Non-pigmented ciliary epithelial cell (primary cell): ENCODE data around the gene TBXAS1.

Experiments
- DNase-seq: peaks from one replicate; pipeline ENCODE4 v3.0.0-alpha.2; 2010; ENCODE audit warnings: low read depth

Gene TBXAS1

DNA sequence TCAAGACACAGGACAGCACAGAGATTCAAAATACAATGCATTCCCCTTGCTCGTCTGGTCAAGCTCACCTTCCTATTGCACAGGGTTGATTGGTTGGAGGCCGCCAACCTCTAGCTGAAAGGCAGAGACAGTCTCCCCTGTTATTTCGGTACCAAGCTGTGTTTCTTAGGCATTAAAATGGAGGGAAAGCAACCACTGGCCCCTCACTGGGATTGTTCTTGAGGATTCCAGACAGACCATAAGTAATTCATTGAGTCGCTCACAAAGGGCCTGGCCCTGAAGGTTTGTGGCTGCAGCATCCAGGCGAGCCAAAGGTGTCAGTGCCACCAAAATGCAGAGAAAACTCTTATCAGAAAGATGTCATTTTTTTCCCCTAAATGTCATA is 152.4 kb downstream of the TBXAS1 start:
- DNase-seq, result no peak

DNA sequence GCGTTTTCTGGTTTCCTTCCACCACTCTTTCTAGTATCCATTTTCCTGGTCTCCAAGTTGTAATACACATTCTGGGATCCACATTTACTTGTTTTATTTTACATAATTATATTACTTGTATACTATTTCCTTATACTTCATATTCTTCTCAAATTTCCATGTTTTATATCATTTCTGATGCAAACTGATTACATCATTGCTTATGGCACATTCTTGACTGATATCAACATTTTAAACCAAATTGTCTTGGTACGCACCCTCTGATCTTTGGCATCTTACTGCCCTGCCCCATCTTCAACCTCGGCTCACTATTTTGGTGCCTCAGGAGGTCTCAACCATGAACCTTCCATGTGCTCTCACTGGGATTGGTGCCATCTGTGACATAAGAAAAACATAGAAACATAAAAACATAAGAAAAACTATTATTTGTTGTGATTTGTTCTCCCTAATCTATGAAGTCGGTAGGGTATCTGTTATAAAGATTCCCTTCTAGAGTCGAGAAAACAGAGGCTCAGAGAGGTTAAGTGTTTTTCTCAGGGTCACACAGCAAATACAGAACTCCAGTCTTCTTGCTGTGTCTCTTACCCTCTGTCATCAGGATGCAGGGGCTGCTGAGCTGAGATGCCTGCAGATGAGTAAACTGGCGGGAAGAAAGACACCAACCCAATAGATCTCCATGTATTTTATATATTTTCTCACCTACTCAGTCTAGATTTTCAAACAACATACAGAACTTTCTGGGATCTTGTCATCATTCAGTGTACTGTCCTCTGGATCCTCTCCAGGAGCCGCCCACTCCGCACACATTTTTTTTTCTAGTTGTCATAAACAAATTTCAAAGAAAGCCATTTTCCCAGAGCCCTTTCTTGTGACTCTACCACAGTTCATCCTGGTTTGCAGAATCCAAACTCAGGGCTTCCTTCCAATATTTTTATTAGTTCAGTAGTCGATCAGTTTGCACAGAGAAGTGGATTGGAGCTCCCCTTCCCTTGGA is 154.2 kb downstream of the TBXAS1 start:
- DNase-seq, result no peak

GRCh38 chr7:139984642-139985539 is 155.8 kb downstream of the TBXAS1 start:
- DNase-seq, result no peak

- DNase-seq, result no peak
Observed at GRCh38 chr7:139985811-139986210, 156.7 kb downstream of the TBXAS1 start.

GRCh38 chr7:139987691-139988516 is 158.8 kb downstream of the TBXAS1 start:
- no peak for DNase-seq

- DNase-seq, result no peak
Observed at GRCh38 chr7:139989366-139990141, 160.5 kb downstream of the TBXAS1 start.

DNA sequence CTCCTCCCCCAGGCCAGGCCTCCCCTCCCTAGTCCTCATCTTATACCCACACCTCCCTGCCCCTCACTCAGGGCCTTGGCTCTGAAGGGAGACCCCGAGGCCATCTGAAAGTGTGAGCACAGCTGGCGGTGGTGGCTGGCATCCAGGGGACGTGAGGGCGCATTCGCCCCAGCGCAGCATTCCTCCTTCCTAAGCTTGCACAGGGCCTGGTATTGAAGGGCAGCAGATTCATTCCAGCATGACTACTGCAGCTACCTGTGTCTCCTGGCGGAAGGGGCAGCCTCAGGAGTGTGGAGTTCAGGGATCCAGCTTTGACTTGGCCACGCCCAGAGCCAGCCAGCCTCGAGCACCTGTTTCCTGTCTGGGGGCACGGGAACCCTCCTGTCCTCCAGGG is 161.1 kb downstream of the TBXAS1 start:
- DNase-seq, result no peak

GRCh38 chr7:139990571-139991268 is 161.7 kb downstream of the TBXAS1 start:
- DNase-seq, result no peak

DNA sequence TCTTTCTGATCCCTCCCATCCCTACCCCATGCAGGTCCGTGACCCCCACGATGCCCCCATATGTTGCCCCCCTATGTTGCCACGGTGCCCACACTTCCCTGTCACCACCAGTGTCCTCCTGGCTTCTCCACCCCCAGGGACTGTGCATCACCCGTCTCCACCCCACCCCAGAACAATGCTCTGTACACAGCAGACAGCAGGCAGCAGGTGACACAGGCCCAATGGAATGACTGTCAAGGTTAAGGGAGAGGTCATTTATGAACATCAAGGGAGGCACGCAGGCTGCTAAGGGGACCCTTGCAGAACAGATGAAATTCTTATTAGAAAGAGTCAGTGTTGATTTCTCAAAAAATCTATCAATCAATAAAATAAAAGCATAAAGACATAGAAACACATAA is 162.2 kb downstream of the TBXAS1 start:
- DNase-seq, result no peak

GRCh38 chr7:139991911-139992310 is 162.8 kb downstream of the TBXAS1 start:
- no peak for DNase-seq

- DNase-seq, result no peak
Observed at GRCh38 chr7:139992353-139993044, 163.4 kb downstream of the TBXAS1 start.

DNA sequence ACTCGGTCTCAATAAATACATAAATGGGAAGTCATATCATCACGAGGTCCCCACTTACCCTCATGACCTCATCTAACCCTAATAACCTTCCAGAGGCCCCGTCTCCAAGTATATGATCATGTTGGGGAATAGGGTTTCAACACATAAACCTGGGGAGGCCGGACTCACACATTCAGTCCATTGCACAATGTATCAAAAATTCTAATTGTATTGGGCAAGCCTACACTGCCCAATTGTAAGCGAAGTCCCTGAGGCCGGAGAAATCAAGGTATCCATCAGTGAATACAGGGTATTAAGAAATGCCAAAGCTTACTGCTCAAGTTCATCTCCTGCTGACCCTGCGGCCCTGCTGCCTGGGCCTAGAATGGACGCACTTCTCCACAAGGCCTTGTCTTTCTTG is 164.1 kb downstream of the TBXAS1 start:
- DNase-seq, result no peak

DNA sequence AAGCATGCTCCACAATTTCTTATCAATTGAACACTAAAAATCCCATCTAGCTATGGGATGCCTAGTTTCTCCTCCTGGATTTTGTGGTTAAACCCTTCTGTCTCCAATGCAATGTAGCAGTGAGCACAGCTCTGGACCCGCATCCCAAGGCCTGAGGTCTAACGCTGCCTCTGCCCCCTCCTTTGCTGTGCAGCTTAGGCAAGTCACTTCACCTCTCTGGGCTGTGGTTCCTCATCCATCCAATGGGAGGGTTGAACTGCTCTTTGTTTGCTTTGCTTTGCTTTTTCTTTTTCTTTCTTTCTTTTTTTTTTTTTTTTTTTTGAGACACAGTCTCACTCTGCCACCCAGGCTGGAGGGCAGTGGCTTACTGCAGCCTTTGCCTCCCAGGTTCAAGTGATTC is 164.5 kb downstream of the TBXAS1 start:
- no peak for DNase-seq

DNA sequence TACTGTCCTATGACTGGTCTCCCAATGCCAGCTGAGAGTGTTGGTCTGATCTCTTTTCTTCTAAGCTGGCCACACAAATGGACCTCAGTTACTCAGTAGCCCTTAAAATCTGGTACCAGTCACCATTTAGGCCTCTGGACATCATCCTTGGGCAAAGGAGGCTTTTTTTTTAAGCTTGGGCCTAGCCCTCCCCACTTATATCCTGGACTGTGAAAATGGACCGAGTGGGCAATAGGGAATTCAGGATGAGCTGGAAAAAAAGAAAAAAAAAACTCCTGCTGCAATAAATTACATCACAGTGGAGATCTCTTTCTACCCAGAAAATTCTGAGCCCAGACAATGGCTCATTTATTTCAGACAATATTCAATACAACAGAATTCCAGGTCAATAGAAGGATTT is 165.3 kb downstream of the TBXAS1 start:
- DNase-seq, result no peak

DNA sequence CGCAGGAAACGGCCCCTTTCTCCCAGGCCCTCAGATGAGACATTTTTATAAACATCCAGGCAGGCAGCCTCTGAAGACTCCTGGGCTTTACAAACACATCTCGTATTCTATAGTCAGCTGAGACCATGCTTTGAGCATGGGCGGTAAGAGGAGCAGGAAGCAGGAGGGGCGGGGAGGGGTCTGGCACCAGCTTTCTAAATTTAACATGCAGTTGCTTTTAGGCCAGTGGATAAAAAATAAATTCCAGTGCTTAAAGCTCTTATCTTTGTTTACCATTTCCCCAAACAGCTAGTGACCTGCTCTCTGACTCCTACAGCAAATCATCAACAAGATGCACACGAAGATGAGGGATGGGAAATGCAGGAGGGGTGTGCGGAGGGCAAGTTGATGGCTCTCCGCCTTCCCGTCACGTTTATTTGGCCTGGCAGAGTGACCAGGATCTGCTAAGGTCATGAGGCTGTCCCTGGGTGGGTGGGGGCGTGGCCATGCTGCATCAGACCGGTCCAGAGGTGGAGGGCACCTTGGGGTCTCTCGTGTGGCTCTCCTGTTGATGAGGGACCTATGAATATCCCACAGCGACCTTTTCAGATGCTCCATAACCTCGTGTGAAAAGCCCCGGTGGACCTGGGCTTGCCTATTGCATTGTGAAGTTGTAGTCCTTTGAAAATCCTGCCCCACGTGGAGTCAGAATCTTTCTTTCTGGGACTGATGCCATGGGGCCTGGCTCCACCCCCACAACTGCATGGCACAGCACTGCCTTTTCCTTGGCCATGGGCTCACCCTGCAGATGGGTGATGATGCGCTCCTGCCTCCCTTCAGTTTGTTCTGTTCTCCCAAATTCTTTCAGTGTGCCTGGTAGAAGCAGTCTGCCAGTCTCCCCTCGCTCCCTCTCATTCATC is 166.2 kb downstream of the TBXAS1 start:
- no peak for DNase-seq

DNA sequence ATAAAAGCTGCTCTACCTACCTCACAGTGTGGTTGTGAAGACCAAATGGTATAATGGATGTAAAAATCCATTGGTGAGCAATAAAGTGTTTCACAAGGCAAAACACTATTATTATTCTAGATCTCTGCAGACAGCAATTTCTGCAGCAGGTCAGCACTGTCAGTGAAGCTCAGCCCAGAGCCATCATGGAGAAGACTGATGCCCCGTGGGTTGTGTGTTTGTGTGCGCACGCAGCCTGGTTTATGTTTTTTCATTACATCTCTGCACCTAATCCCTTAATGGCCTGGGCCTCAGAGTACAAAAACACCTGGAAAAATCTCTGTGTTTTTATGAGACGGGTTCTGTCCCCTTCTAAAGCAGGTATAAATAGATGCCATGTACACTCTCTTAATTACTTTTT is 169.5 kb downstream of the TBXAS1 start:
- no peak for DNase-seq

- DNase-seq, result no peak
Observed at GRCh38 chr7:139999516-139999915, 170.5 kb downstream of the TBXAS1 start.

DNA sequence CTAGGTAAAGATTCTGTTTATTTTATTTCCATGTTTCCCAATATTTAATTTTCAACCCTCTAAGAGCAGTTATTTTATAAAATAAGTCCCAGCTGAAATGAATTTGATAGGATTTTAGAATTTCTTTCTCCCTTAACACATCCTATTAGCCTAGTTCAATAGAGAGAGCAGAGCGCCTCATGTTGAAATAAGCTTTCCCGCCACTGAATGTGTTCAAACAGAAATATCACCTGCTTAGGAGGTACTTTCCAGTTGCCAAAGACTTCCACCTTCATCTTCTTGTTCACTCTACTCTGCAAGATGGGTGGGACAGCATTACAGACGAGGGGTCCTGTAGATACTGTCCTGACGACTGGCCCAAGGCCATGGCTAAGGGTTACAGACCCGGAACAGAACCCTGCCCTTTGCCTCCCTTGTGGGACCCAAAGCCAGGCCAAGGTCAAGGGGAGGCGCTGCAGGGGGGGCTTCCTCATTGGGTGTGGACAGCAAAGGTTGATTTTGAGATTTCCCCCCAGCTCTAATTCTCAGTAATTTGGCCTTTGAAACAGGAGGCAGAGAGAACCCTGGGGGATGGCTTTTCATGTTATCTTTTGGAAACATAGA is 171.7 kb downstream of the TBXAS1 start:
- DNase-seq, result no peak
